ENCODE results near the gene ADAM12.
A peak's percentile ranks its signal among the peaks of the same experiment; 100 is the strongest.

The ADAM12 gene

GRCh38 chr10:126387931-126388911 is at the start of gene ADAM12:
ADAM12 (minus strand) TSS chr10:126388477; CDS start chr10:126388145, 332 bp downstream.
- DNase-seq (ENCODE audit: low spot score) = peak; percentile 70

- DNase-seq (ENCODE audit: low spot score) = no peak
Observed at GRCh38 chr10:126437635-126438406, 49.5 kb upstream of the ADAM12 start.

GRCh38 chr10:126434235-126434634 is 46.0 kb upstream of the ADAM12 start:
- DNase-seq (ENCODE audit: low spot score) = no peak

GRCh38 chr10:126433351-126433750 is 45.1 kb upstream of the ADAM12 start:
- DNase-seq (ENCODE audit: low spot score) = no peak

- no peak for DNase-seq (ENCODE audit: low spot score)
Observed at GRCh38 chr10:126432507-126432906, 44.2 kb upstream of the ADAM12 start.

- DNase-seq (ENCODE audit: low spot score) = no peak
Observed at GRCh38 chr10:126431816-126432215, 43.5 kb upstream of the ADAM12 start.

- DNase-seq (ENCODE audit: low spot score) = no peak
Observed at GRCh38 chr10:126430512-126430911, 42.2 kb upstream of the ADAM12 start.

GRCh38 chr10:126429275-126429674 is 41.0 kb upstream of the ADAM12 start:
- no peak for DNase-seq (ENCODE audit: low spot score)

GRCh38 chr10:126425489-126426065 is 37.3 kb upstream of the ADAM12 start:
- no peak for DNase-seq (ENCODE audit: low spot score)

GRCh38 chr10:126425032-126425431 is 36.8 kb upstream of the ADAM12 start:
- DNase-seq (ENCODE audit: low spot score) = no peak

GRCh38 chr10:126423732-126424491 is 35.6 kb upstream of the ADAM12 start:
- no peak for DNase-seq (ENCODE audit: low spot score)

GRCh38 chr10:126422567-126422966 is 34.3 kb upstream of the ADAM12 start:
- no peak for DNase-seq (ENCODE audit: low spot score)

GRCh38 chr10:126421756-126422256 is 33.5 kb upstream of the ADAM12 start:
- DNase-seq (ENCODE audit: low spot score) = peak; percentile 77

GRCh38 chr10:126420567-126421300 is 32.5 kb upstream of the ADAM12 start:
- DNase-seq (ENCODE audit: low spot score) = no peak

- DNase-seq (ENCODE audit: low spot score) = no peak
Observed at GRCh38 chr10:126417220-126417825, 29.0 kb upstream of the ADAM12 start.

- DNase-seq (ENCODE audit: low spot score) = no peak
Observed at GRCh38 chr10:126409821-126410220, 21.5 kb upstream of the ADAM12 start.

- no peak for DNase-seq (ENCODE audit: low spot score)
Observed at GRCh38 chr10:126408953-126409641, 20.8 kb upstream of the ADAM12 start.

- DNase-seq (ENCODE audit: low spot score) = no peak
Observed at GRCh38 chr10:126407831-126408230, 19.6 kb upstream of the ADAM12 start.

GRCh38 chr10:126405239-126405775 is 17.0 kb upstream of the ADAM12 start:
- DNase-seq (ENCODE audit: low spot score) = no peak
